HL-60 (cell line): ENCODE measurements around the gene FAM83G.

Experiments
- DNase-seq, 2 experiments: peaks; one replicate each; pipeline ENCODE4 v3.0.0-alpha.2; 2010 to 2020; ENCODE audit warnings: low read depth in 1 of 2, low spot score in 1 of 2
- H3K27ac ChIP-seq: fragments of 250-450 bp; sonication (Bioruptor Pico); replicated peaks from 2 replicates; pipeline ENCODE4 v1.5.1; 2020; ENCODE audit warnings: mild to moderate bottlenecking, moderate library complexity
- H3K27me3 ChIP-seq: fragments of 250-450 bp; sonication (Bioruptor Pico); 2 replicates; pipeline ENCODE4 v1.5.1; 2021; ENCODE audit warnings: mild to moderate bottlenecking, moderate library complexity; ENCODE audit not compliant: insufficient read depth, poor library complexity, severe bottlenecking
- H3K4me3 ChIP-seq: replicated peaks from 2 replicates; pipeline ENCODE4 v1.5.1; 2011; ENCODE audit warnings: mild to moderate bottlenecking, control low read depth, low read length; ENCODE audit not compliant: insufficient read depth
- GABPA ChIP-seq: IDR thresholded peaks from 2 replicates; pipeline ENCODE4 v1.6.1; 2012; ENCODE audit warnings: low read depth
- POLR2AphosphoS5 ChIP-seq: IDR thresholded peaks from 2 replicates; pipeline ENCODE4 v1.6.1; 2012; ENCODE audit warnings: low read depth
- SPI1 ChIP-seq: IDR thresholded peaks from 2 replicates; pipeline ENCODE4 v1.6.1; 2012; ENCODE audit warnings: low read depth, mild to moderate bottlenecking, borderline replicate concordance
- TF ChIP-seq, protein P1 (sequence below): IDR thresholded peaks from 2 replicates; pipeline ENCODE4 v1.6.1; 2012; ENCODE audit warnings: low read depth; ENCODE audit not compliant: insufficient replicate concordance
- TF ChIP-seq, protein P2 (sequence below): IDR thresholded peaks from one replicate; pipeline ENCODE4 v1.5.1; 2011; ENCODE audit warnings: low read length, control low read depth, inconsistent platforms; ENCODE audit not compliant: insufficient read depth

FAM83G gene

DNA sequence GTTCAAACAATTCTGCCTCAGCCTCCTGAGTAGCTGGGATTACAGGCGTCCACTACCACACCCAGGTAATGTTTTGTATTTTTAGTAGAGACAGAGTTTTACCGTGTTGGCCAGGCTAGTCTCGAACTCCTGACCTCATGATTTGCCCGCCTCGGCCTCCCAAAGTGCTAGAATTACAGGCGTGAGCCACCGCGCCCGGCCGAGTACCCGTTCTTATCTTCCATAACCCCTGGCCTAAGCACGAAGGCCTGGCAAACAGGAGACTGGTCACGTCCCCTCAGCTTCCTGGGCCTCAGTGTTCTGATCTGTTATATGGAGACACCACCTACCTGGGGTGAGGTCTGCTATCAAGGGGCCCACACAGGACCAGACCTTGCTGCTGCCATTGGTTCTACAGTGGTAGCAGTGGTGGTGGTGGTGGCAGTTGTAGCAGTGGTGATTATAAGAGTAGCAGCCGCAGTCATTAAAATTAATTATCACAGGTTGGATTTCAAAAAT lies 51.3 kb downstream of the FAM83G start:
- Histone ChIP-seq H3K27ac (no peak overlapping the region), H3K27me3 (no peaks in the 10 kb centered on the region), H3K4me3 (no peak overlapping the region)
- no peak for DNase-seq
- TF ChIP-seq, protein P1, sequence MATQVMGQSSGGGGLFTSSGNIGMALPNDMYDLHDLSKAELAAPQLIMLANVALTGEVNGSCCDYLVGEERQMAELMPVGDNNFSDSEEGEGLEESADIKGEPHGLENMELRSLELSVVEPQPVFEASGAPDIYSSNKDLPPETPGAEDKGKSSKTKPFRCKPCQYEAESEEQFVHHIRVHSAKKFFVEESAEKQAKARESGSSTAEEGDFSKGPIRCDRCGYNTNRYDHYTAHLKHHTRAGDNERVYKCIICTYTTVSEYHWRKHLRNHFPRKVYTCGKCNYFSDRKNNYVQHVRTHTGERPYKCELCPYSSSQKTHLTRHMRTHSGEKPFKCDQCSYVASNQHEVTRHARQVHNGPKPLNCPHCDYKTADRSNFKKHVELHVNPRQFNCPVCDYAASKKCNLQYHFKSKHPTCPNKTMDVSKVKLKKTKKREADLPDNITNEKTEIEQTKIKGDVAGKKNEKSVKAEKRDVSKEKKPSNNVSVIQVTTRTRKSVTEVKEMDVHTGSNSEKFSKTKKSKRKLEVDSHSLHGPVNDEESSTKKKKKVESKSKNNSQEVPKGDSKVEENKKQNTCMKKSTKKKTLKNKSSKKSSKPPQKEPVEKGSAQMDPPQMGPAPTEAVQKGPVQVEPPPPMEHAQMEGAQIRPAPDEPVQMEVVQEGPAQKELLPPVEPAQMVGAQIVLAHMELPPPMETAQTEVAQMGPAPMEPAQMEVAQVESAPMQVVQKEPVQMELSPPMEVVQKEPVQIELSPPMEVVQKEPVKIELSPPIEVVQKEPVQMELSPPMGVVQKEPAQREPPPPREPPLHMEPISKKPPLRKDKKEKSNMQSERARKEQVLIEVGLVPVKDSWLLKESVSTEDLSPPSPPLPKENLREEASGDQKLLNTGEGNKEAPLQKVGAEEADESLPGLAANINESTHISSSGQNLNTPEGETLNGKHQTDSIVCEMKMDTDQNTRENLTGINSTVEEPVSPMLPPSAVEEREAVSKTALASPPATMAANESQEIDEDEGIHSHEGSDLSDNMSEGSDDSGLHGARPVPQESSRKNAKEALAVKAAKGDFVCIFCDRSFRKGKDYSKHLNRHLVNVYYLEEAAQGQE = no peak
- TF ChIP-seq, protein P2, sequence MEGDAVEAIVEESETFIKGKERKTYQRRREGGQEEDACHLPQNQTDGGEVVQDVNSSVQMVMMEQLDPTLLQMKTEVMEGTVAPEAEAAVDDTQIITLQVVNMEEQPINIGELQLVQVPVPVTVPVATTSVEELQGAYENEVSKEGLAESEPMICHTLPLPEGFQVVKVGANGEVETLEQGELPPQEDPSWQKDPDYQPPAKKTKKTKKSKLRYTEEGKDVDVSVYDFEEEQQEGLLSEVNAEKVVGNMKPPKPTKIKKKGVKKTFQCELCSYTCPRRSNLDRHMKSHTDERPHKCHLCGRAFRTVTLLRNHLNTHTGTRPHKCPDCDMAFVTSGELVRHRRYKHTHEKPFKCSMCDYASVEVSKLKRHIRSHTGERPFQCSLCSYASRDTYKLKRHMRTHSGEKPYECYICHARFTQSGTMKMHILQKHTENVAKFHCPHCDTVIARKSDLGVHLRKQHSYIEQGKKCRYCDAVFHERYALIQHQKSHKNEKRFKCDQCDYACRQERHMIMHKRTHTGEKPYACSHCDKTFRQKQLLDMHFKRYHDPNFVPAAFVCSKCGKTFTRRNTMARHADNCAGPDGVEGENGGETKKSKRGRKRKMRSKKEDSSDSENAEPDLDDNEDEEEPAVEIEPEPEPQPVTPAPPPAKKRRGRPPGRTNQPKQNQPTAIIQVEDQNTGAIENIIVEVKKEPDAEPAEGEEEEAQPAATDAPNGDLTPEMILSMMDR = no peak
- TF ChIP-seq POLR2AphosphoS5 = no peak
- TF ChIP-seq GABPA = no peak
- no peak for TF ChIP-seq SPI1

DNA sequence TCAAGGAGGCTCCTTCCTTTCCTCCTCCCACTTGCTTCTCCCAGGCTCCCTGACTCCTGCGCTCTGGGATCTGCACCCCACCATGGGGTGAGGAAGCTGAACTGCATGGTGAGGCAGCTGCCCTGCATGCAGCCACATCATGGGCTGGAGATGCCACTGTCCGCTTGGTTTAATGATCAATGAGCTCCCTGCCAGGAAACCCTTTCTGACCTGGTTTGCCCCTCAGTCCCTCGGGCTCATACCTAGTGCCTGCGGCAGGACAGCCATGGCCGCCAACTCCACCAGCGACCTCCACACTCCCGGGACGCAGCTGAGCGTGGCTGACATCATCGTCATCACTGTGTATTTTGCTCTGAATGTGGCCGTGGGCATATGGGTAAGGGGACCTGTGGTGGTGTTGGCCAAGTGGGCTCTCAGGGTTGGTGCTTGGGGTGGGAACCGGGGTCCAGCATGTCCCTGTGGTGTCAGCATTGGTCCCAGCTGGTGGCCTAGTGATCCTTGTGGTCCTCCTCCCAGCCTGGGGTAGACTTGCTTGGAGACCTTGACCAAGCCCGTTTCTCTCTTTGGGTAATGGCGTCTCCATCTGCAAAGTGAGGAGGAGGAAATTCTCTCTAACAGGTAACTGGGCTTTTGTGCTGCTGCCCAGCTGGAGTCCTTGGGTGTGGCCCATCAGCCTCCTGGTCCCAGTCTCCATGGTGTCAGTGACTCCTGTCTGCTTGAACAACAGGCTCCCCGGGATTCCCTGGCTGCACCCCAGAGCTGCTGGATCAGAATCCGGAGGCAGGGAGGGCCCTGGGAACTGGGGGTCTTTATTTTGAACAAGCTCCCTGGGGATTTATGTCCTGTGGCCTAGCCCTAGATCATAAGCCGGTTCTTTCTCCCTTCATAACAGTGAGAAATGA lies 52.4 kb downstream of the FAM83G start, which contains the start of gene SLC5A10:
Gene SLC5A10, plus strand, starts transcription at position 225 of the 902 bp plus-strand sequence. Its CDS starts 41 bp downstream, at position 266.
- no peak within 1 kb of the TSS for H3K27ac ChIP-seq
- no peaks in the 10 kb centered on the region for H3K27me3 ChIP-seq
- no peak for DNase-seq
- no peak within 1 kb of the TSS for H3K4me3 ChIP-seq
- TF ChIP-seq, protein P2 = no peak
- TF ChIP-seq, protein P1 = no peak
- TF ChIP-seq POLR2AphosphoS5 = no peak
- TF ChIP-seq GABPA = no peak
- no peak for TF ChIP-seq SPI1

DNA sequence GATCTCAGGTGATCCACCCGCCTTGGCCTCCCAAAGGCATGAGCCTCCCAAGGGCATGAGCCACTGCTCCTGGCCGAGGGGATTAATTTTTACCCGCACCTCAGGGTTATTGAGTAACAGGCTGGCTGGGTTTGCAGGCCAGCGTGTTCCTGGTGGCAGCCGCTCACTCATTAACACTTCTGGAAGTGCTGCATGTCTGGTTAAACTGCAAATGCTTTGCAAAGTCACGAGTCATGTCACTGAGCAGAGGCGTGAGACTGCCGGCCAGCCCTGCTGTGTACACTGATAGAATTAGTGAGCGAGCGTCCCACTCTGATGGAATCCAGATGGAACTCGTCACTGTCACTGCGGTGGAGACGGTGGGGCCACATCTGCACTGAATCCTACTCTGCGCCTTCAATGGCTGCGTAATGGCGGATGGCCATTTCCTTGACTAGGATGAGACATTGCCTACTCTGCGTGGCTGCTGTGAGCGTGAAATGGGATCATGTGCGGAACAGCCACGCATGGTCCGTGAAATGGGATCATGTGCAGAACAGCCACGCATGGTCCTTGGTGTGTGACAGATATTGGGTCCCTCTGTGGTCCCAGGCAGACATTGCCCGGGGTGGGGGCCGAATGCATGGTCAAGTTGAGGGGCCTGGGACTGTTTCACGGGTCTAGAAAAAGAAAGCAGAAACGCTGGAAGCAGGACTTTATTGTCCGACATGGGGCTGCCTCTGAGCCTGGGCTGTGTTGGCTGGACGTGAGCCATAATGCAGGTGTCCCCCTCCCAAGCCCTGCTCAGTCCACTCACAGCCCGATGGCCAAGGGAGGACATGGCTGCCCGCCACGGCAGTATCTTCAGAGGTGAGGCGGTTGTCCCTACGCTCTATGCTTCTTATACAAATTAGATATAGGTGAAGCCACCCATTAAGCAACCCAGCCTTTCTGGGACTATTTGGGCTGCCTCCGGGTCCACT lies 53.3 kb downstream of the FAM83G start:
- H3K4me3 ChIP-seq = no peak overlapping the region
- no peak for DNase-seq

More for the DNA sequence above, 53.3 kb downstream of the FAM83G start:
- Histone ChIP-seq H3K27me3 (no peaks in the 10 kb centered on the region), H3K27ac (no peak overlapping the region)
- TF ChIP-seq, protein P2 = no peak
- TF ChIP-seq POLR2AphosphoS5 (no peak), SPI1 (no peak), GABPA (no peak)
- TF ChIP-seq, protein P1 = no peak
